GM19467 (cell line): ENCODE data around the gene GATA5.

Source experiments
- ATAC-seq: cut with Tn5 transposase; IDR thresholded peaks from one replicate; pipeline ENCODE4 v1.9.1; 2021; ENCODE audit warnings: mild to moderate bottlenecking, moderate library complexity; ENCODE audit not compliant: unreplicated experiment

GATA5 gene

GRCh38 chr20:62473717-62474603 lies 1.8 kb downstream of the GATA5 start:
- no peak for ATAC-seq

DNA sequence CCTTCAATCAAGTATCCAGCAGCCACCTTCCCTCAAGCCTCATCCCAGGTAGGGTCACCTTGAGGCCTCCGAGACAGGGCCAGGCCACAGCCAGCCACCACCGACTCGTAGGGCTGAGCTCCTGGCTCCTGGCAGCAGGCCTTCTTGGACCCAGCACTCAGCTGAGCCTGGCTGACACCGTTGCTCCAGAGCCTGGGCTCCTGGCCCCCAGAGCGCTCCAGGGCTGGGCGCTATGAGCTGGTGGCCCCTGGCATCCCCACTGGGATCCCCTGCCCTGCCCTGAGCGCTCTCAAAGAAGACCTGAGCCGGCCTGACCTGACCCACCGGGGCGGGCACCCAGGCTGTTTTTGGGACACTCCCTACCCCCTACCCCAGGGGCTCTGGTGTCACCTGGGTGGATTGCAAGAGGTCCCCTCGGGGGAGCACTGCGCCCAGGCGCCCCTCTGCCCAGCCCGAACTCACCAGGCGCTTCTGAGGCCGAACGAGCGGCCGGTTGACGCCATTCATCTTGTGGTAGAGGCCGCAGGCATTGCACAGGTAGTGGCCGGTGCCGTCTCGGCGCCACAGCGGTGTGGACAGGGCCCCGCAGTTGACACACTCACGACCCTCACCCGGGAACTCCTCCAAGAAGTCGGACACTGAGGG lies 2.7 kb downstream of the GATA5 start:
- no peak for ATAC-seq

GRCh38 chr20:62472138-62472940 lies 3.5 kb downstream of the GATA5 start:
- ATAC-seq = no peak

GRCh38 chr20:62470459-62470858 lies 5.3 kb downstream of the GATA5 start:
- ATAC-seq = no peak

DNA sequence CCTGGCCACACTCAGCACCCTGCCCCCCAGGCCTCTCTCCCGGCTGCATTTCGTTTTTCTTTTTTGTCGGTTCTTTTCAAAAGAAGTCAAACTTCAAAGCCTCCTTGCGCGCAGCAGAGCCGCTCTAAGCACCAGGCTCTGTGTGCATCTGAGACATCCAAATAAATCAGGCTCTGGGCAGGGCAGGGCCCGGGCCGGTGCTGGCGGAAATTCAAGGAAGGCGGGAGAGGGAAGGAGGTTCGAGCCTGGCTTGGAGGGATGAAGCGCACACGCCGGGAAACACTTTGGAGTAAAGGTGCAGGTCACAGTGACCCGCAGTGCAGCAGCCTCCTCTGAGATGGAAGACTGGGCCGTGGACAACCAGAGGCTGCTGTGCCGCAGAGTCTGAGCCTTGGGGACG lies 5.8 kb downstream of the GATA5 start:
- ATAC-seq = no peak

DNA sequence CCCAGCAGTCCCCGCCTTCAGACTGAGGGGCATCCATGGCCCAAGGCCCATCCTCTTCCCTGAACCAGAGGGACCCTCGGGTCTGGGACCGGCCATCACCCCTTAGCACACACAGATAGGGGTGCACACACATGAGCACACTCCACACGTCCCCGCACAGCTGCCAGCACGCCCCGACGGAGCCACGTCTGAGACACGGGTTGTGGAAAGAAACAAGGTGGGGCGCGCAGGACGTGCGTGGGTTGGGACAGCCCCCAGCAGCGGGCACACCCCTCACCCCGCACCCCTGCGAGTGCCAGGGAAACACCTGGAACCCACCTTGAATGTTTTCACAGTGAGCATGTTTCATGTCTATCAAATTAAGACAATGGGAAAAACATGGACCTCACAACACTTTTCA lies 6.4 kb downstream of the GATA5 start:
- ATAC-seq = no peak

- ATAC-seq = no peak
These were observed 8.8 kb downstream of the GATA5 start for GRCh38 chr20:62466806-62467537.

- no peak for ATAC-seq
These were observed 9.6 kb downstream of the GATA5 start for GRCh38 chr20:62466072-62466760.

DNA sequence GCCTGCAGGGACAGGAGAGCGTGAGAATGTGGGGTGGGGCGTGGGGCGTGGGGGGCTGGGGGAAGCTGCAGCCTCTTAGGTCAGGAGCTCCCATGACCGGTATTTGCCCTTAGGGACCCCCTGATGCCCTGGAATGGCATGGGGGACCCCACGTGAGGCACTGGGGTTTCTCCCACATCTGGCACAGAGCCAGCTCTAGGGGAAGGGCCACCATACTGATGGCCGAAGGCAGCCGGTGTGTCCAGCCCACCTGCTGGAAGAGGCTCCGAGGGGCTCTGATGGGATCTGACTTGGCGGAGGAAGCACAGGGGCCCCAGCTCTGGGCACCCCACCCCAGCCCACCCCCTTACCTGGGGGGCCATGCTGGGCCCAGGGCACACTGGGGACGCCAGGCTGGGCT lies 10.8 kb downstream of the GATA5 start:
- no peak for ATAC-seq

GRCh38 chr20:62464425-62464770 lies 11.4 kb downstream of the GATA5 start:
- ATAC-seq = no peak

DNA sequence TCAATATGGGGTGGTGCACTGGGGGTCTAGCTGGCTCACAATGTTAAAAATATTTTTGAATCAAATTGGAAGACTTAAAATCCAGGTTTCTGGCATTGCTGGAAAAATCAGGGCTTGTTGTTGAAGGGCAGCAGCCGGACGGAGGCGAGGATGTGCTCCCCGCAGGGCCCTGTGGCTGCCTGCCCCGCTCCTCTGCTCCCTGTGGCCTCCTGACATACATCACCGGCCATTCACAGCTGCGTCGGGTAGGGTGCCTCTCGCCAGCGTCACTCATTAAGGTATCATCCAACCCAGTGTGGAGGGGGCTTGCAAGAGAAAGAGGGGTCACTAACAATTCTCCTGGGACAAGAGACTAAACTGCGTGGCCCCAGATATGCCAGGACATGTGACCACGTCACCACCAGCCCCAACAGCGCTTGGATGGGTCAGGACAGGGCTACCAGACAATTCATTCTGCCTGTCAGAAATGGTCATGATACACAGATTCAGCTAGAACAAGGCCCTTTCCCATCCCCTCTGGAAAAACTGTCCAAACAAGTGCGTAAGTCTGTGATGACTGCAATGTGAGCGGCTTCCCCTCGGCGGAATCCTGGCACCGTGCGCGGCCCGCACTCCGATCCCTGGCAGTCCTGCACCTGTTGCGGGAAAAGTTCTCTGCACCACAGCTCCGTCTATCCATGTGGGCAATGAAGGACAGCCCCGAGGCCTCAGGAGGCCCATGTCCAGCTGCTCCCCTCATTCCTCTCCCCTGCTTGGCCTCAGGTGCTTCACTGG lies 12.0 kb downstream of the GATA5 start:
- no peak for ATAC-seq

DNA sequence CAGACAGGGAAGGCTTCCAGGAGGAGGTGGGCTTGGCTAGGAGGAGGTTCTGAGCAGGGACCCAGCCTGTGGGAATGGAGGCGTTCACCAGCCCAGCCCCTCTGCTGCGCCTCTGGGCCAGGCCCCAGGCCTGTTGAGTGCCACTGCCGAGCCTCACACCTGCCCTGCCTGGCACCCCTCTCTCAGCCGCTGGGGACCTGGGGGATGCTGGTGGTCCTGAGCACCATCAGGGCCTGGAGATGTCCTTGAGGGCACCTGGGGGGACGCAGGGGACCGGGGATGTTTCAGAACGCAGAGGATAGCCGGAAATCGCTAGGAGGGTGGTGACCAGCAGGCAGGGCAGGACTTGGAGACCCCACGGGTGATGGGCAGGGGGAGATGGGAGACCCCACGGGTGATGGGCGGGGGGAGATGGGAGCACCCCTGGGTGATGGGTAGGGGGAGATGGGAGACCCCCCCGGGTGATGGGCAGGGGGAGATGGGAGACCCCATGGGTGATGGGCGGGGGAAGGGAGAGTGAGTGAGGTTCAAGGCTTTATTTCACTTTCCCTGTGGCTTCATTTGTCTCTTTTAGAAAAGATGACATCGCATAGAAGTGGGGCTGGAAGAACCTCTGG lies 12.7 kb downstream of the GATA5 start:
- no peak for ATAC-seq

GRCh38 chr20:62461834-62462233 lies 14.0 kb downstream of the GATA5 start:
- ATAC-seq = no peak

DNA sequence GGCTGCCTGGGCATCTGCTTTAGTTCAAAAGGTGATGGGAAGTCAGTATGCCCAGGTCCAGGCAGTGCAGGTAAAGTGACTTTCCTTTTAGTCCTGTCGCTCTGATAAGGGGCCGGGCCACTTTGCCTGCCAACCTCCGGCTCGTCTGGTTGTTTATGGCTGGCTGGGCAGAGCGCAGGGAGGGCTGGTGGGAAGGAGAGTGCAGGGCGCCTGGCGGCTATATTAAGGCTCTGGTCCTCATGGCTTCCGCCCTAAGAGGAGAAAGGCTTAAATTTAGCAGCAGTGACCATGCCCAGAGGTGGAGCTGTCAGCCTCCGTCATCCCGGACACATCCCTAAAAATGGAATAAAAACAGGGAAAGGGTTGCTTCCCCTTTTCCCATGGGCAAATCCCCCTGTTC lies 14.6 kb downstream of the GATA5 start:
- no peak for ATAC-seq

DNA sequence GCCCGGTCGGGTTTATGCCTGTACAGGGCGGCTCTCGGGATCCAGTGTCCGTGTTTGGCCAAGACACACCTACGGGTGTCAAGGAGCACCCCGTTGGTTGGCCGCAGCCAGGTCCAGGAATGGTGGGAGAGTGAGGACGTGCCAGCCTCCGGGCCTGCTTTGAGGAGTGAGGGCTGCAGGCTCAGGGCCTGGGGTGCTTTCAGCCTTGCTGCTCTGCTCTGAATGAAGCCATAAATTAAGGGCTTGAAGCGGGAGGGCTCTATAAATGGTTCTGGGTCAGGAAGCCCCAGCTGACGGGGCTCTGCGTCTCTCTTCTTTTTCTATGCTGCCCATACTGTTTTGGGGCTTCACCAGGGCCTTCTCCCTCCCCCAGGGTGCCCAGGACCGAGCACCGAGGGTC lies 15.1 kb downstream of the GATA5 start:
- ATAC-seq = no peak

DNA sequence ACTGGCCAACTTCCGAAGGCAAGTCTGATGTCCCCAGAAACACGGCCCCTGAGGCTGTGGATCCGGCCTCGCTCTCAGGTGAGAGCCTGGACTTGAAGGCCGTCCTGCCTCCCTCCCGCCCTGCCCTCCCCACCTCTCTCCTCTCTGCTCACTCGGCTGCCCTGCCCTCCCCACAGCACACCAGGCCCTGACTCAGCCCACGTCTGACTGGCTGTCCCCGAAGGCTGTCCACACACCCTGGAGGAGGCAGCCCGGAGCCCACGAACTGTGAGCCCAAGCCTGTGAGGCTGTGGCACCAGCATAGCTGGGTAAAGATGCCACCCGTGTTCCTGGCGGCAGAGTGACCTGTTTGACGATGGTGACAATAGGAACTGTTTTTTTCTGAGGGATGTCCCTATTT lies 16.3 kb downstream of the GATA5 start:
- ATAC-seq = no peak

- no peak for ATAC-seq
These were observed 17.2 kb downstream of the GATA5 start for GRCh38 chr20:62458275-62459251.

- ATAC-seq = no peak
These were observed 18.0 kb downstream of the GATA5 start for GRCh38 chr20:62457831-62458230.
